ENCODE results near the gene ARFGAP3. TPM values are rescaled to one million over a fixed set of nuclear protein-coding genes. Genes with fewer than 3 reads are reported as not detected.
"Not testable (repeated sequence)": the region's sequence is repeated elsewhere in the genome, so short reads cannot be mapped to it uniquely, and the experiment has no call there.

The ARFGAP3 gene
- polyA plus RNA-seq, 1 experiment: 79.5 TPM

DNA sequence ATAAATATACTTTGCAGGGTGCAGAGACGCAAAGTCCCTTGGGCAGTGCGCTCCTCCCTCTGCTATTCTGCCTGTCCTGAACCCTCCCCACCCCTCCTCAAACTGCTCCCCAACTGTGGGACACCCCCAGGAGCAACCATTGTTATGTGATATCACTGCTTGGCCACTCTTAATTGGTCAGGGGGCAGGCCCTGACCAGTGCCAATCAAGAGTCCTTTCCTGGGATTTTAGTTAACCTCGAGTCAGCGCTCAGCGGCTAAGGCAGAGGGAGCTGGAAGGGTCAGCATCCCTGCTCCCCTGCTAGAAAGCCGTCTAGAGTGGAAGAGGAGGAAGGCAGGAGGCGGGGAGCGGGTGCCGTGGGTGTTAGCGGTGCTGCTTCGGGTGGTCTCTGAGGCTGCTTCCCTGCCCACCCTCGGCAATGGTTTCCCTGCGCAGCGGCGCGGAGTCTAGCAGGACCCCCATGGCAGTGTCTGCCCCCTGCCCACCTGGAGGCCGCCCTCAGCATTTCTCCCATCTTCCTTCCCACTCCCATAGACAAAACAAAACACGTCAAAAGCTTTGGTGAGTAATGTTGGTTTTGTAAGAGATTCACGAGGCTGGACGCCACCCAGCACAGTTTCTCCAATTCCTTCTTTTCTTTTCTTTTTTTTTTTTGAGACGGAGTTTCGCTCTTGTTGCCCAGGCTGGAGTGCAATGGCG is 98.0 kb downstream of the ARFGAP3 start:
- POLR2A ChIA-PET: no interaction called here
- Histone ChIP-seq H3K27me3 (ENCODE audit: control insufficient read depth, insufficient read depth, low read length) (no peaks in the 10 kb centered on the region; the same call in 1 of the 2 replicates), H3K4me3 (ENCODE audit: low read depth, low read length) (no peak overlapping the region), H3K36me3 (ENCODE audit: control insufficient read depth, insufficient read depth, low read length) (no peaks in the 10 kb centered on the region)
- TF ChIP-seq CTCF (IDR thresholded peaks at IDR 0.05; ENCODE audit: insufficient read depth, low read depth, low read length): no peak
- CTCF ChIA-PET: interaction anchor here (0.6 kb wide), 1 partner anchor 105 kb away, joined by 3 read pairs; no protein-coding TSS in a partner anchor
- no peak for DNase-seq (ENCODE audit: low read depth)

- H3K4me3 ChIP-seq (ENCODE audit: low read depth, low read length); POLR2A ChIA-PET; H3K36me3 ChIP-seq (ENCODE audit: control insufficient read depth, insufficient read depth, low read length); DNase-seq (ENCODE audit: low read depth); H3K27me3 ChIP-seq (ENCODE audit: control insufficient read depth, insufficient read depth, low read length): not testable (repeated sequence)
- CTCF ChIA-PET: interaction anchor here (0.7 kb wide), 1 partner anchor 25 kb away, joined by 3 read pairs; no protein-coding TSS in a partner anchor
Observed at GRCh38 chr22:42755553-42755952, 101.5 kb downstream of the ARFGAP3 start.

- DNase-seq (ENCODE audit: low read depth): not testable (repeated sequence)
- CTCF ChIA-PET: interaction anchor here (0.7 kb wide), 1 partner anchor 26 kb away, joined by 3 read pairs; no protein-coding TSS in a partner anchor
Observed at GRCh38 chr22:42755121-42755520, 102.0 kb downstream of the ARFGAP3 start.

DNA sequence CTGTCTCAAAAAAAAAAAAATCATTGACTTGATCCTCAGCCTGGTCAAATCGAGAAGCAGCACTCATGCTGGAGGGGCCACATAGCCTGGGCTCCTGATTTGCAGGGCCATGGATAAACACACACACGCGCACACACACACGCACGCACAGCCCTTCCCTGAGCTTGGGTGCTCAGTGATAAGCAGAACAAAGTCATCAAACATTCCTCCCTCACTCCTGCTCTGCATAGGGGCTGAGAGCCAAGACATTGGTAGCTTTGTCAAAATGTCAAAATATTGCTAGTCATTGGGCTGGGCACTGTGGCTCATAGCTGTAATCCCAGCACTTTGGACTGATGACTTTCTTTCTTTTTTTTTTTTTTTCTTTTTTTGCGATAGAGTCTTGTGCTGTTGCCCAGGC is 102.4 kb downstream of the ARFGAP3 start:
- no peak for TF ChIP-seq CTCF (IDR thresholded peaks at IDR 0.05; ENCODE audit: insufficient read depth, low read depth, low read length)
- ChIA-PET CTCF (no interaction called here), POLR2A (interaction anchor here (0.7 kb wide), 1 partner anchor 409 kb away, joined by 8 read pairs; no protein-coding TSS in a partner anchor)
- H3K36me3 ChIP-seq (ENCODE audit: control insufficient read depth, insufficient read depth, low read length): no peaks in the 10 kb centered on the region
- no peaks in the 10 kb centered on the region; the same call in 1 of the 2 replicates for H3K27me3 ChIP-seq (ENCODE audit: control insufficient read depth, insufficient read depth, low read length)
- H3K4me3 ChIP-seq (ENCODE audit: low read depth, low read length): no peak overlapping the region
- no peak for DNase-seq (ENCODE audit: low read depth)

More at GRCh38 chr22:42755121-42755520, 102.0 kb downstream of the ARFGAP3 start:
- H3K4me3 ChIP-seq (ENCODE audit: low read depth, low read length); H3K36me3 ChIP-seq (ENCODE audit: control insufficient read depth, insufficient read depth, low read length); H3K27me3 ChIP-seq (ENCODE audit: control insufficient read depth, insufficient read depth, low read length): not testable (repeated sequence)
- POLR2A ChIA-PET: interaction anchor here (0.7 kb wide), 1 partner anchor 409 kb away, joined by 8 read pairs; no protein-coding TSS in a partner anchor

- Histone ChIP-seq H3K36me3 (ENCODE audit: control insufficient read depth, insufficient read depth, low read length) (no peaks in the 10 kb centered on the region), H3K27me3 (ENCODE audit: control insufficient read depth, insufficient read depth, low read length) (no peaks in the 10 kb centered on the region), H3K4me3 (ENCODE audit: low read depth, low read length) (no peak overlapping the region)
- POLR2A ChIA-PET: no interaction called here
- CTCF ChIA-PET: interaction anchor here (0.6 kb wide), 1 partner anchor 184 kb away, joined by 3 read pairs; no protein-coding TSS in a partner anchor
- no peak for DNase-seq (ENCODE audit: low read depth)
- no peak for TF ChIP-seq CTCF (IDR thresholded peaks at IDR 0.05; ENCODE audit: insufficient read depth, low read depth, low read length)
Observed at GRCh38 chr22:42752912-42753311, 104.2 kb downstream of the ARFGAP3 start.

DNA sequence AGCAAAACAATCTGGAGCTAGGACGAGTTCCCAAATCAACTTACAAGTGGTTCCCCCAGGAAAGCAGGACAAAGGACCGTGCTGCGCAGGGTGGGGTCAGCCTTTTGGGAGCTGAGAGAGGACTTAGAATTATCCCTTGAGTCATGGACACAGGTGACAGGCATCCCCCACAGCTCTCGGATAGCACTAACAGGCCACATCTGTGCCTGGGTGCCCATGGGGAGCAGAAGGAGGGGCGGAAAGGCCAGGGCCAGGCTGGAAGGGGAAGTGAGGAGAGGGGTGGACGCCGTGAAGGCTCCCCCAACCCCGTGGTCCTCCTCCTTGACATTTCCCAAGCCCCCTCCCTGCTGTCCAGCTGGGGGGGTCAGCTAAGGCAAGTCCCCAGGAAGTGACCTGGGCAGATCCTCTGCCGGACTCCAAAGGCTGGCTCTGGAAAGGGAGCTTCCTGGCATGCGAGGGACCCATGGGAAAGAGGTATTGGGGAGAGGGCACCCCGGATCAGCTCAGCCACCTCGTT is 104.8 kb downstream of the ARFGAP3 start:
- Histone ChIP-seq H3K27me3 (ENCODE audit: control insufficient read depth, insufficient read depth, low read length) (no peaks in the 10 kb centered on the region), H3K4me3 (ENCODE audit: low read depth, low read length) (no peak overlapping the region), H3K36me3 (ENCODE audit: control insufficient read depth, insufficient read depth, low read length) (no peaks in the 10 kb centered on the region)
- ChIA-PET CTCF (interaction anchor here (0.6 to 1.1 kb wide), 2 partner anchors 21 to 184 kb away, joined by 3 read pairs; no protein-coding TSS in a partner anchor), POLR2A (no interaction called here)
- DNase-seq (ENCODE audit: low read depth): no peak
- TF ChIP-seq CTCF (IDR thresholded peaks at IDR 0.05; ENCODE audit: insufficient read depth, low read depth, low read length): no peak

DNA sequence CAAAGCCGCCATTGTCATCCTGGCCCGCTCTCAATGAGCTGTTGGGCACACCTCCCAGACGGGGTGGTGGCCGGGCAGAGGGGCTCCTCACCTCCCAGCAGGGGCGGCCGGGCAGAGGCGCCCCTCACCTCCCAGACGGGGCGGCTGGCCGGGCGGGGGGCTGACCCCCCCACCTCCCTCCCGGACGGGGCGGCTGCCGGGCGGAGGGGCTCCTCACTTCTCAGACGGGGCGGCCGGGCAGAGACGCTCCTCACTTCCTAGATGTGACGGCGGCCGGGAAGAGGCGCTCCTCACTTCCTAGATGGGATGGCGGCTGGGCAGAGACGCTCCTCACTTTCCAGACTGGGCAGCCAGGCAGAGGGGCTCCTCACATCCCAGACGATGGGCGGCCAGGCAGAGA is 106.7 kb downstream of the ARFGAP3 start:
- H3K4me3 ChIP-seq (ENCODE audit: low read depth, low read length); H3K36me3 ChIP-seq (ENCODE audit: control insufficient read depth, insufficient read depth, low read length); CTCF ChIA-PET; H3K27me3 ChIP-seq (ENCODE audit: control insufficient read depth, insufficient read depth, low read length); POLR2A ChIA-PET; DNase-seq (ENCODE audit: low read depth): not testable (repeated sequence)

Data from BJ (cell line).